ENCODE data around the gene PLPP7.
"Not testable (repeated sequence)": the region's sequence is repeated elsewhere in the genome, so short reads cannot be mapped to it uniquely, and the experiment has no call there.

Gene PLPP7

DNA sequence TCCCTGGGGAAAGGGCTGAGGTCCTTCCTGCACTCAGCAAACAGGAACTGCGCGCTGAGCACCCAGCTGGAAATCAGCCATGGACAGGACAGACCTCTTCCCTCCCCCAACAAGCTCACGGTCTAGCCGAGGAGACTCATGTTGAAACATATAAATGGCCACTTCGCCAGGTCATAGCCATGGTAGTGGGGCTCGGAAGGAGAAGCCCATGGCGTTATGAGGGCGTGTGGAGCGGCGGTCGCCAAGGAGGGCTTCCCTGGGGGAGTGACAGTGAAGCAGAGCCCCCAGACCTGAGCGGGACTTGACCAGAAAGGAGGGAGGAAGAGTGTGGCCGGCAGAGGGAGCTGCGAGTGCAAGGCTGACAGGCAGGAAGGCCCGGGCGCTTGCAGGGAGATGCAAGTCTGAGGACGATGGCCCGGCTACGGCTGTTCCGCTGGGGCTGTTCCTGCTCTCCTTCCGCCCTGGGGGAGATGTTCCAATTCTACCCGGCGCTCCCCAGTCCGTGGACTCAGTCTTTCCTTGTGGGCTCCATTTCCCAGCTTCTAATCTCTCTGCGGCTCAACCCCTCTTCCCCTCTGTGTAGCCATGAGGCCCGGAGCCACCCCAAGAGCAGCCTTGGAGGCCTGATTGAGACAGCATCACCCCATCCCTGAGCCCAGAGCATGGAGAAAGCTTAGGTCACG lies 60.5 kb downstream of the PLPP7 start:
- peak overlapping the region in 1 of 21 experiments; percentile 37 for H3K27ac ChIP-seq
- peak overlapping the region in 2 of 7 experiments; percentile 8 to 12 for H3K4me3 ChIP-seq

DNA sequence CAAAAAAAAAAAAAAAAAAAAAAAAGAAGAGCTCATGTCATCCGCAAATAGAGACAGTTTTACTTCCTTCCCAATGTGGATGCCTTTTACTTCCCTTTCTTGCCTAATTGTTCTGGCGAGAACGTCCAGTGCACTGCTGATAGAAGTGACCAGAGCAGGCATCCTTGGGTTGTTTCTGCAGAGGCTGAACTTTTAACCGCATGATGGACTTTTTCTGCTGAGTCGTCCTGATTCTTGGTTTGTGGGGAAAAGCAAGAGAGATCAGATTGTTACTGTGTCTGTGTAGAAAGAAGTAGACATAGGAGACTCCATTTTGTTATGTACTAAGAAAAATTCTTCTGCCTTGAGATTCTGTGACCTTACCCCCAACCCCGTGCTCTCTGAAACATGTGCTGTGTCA lies 67.0 kb downstream of the PLPP7 start:
- H3K4me3 ChIP-seq, H3K27ac ChIP-seq: not testable (repeated sequence)

DNA sequence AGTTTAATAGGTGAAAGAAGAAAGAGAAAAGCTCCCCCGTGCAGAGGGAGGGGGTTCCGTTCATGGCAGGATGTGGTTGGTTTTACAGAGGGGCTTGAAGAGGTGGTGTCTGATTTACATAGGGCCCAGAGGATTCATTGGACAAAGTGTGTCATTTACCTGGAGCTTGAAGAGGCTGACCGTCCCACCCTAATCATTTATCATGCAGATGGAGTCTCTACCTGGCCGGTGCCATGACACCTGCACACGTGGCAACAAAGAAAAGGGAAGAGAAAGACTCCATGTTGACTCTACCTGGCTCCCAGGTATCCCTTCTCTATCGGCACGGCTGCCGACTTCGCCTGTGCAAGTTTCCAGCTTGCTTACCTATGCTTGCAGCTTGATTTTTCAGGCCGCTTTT lies 69.0 kb downstream of the PLPP7 start:
- Histone ChIP-seq H3K4me3 (no peak overlapping the region), H3K27ac (peak overlapping the region in 1 of 21 experiments; percentile 26)
